ENCODE data around the gene MCTP1.

- TF ChIP-seq POLR2AphosphoS5 (IDR thresholded peaks at IDR 0.05) (no peak), POLR2A (IDR thresholded peaks at IDR 0.05) (no peak)
- TF ChIP-seq, protein P1, sequence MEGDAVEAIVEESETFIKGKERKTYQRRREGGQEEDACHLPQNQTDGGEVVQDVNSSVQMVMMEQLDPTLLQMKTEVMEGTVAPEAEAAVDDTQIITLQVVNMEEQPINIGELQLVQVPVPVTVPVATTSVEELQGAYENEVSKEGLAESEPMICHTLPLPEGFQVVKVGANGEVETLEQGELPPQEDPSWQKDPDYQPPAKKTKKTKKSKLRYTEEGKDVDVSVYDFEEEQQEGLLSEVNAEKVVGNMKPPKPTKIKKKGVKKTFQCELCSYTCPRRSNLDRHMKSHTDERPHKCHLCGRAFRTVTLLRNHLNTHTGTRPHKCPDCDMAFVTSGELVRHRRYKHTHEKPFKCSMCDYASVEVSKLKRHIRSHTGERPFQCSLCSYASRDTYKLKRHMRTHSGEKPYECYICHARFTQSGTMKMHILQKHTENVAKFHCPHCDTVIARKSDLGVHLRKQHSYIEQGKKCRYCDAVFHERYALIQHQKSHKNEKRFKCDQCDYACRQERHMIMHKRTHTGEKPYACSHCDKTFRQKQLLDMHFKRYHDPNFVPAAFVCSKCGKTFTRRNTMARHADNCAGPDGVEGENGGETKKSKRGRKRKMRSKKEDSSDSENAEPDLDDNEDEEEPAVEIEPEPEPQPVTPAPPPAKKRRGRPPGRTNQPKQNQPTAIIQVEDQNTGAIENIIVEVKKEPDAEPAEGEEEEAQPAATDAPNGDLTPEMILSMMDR (IDR thresholded peaks at IDR 0.05): no peak
These were observed 107.4 kb downstream of the MCTP1 start for GRCh38 chr5:95177456-95177855.
